8988T (cell line): ENCODE results near the gene KNDC1.
"Not testable (repeated sequence)": the region's sequence is repeated elsewhere in the genome, so short reads cannot be mapped to it uniquely, and the experiment has no call there.

ENCODE experiments used
- DNase-seq: peaks from one replicate; pipeline ENCODE4 v3.0.0; 2011

Gene KNDC1

GRCh38 chr10:133127291-133128125, 32.5 kb upstream of the KNDC1 start:
- DNase-seq = peak; percentile 96

- DNase-seq = no peak
Observed at GRCh38 chr10:133128126-133129070, 31.6 kb upstream of the KNDC1 start.

DNA sequence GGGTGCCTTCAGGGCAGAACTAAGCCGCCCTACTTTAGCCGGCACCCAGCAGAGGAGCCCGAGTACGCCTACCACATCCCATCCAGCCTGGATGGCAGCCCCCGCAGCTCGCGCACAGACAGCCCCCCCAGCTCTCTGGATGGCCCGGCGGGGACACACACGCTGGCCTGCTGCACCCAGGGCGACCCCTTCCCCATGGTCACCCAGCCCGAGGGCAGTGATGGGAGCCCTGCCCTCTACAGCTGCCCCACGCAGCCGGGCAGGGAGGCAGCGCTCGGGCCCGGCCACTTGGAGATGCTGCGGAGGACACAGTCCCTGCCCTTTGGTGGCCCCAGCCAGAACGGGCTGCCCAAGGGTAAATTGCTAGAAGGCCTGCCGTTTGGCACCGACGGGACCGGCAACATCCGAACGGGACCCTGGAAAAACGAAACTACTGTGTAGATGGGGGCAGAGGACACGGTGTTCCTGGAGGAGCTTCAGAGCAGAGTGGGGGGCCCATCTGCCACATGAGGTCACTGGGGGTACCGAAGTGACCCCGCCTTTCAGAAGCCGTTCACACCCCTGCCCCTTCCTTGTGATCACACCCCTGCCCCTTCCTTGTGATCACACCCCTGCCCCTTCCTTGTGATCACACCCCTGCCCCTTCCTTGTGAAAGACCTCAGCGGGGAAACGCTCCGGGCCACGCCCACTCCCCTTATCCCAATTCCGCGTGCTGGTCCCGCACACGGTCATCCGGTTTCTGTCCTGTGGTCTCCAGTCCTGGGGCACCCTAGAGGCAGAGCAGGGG, 30.8 kb upstream of the KNDC1 start:
- no peak for DNase-seq

DNA sequence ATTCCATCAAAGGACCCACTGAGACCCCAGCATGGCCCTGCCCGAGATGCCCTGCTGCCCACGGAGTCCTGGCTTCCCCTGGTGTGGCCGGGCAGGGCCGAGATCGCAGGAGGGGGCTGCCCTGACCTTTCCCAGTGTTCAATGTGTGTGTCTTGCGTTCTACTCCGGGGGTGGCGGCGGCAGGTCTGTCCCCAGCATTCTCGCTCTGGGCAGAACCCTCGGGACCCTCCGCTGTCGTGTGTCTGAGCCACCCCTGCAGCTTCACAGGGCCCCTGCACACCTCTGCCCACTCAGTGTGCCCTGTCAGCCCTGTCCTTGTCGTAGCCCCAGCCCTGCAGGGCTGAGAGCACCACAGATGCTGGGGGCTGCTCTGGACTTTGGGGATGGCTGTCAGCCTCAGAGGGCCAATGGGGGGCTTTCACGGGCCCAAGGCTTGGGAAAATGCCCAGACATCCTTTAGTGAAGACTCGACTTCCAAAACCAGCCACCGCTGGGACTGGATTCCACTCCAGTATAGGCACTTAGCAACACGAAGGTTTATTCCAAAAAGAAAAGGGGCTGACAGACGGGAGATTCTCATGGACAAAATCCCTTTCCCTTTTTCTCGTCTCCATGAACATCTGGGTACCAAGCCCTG, 30.0 kb upstream of the KNDC1 start:
- DNase-seq = no peak

- no peak for DNase-seq
Observed at GRCh38 chr10:133130602-133131001, 29.4 kb upstream of the KNDC1 start.

DNA sequence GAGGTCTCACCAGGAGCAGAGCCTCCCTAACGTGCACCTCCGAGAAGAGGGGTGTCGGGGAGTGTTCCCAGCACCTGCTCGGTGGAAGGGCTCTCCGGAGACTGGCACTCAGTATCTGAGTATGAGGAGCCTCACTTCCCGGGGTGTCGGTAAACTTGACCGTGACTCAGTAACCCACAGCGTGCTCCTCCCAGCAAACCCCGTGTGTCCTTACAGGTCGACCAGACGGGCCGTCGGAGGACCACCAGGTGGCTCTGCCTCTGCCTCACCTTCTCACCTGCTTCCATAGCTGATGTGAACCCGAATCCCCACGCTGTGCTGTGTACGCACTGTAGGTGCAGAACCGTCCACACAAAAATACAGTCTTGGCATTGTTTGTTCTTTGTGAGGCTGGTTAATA, 29.0 kb upstream of the KNDC1 start:
- no peak for DNase-seq

DNA sequence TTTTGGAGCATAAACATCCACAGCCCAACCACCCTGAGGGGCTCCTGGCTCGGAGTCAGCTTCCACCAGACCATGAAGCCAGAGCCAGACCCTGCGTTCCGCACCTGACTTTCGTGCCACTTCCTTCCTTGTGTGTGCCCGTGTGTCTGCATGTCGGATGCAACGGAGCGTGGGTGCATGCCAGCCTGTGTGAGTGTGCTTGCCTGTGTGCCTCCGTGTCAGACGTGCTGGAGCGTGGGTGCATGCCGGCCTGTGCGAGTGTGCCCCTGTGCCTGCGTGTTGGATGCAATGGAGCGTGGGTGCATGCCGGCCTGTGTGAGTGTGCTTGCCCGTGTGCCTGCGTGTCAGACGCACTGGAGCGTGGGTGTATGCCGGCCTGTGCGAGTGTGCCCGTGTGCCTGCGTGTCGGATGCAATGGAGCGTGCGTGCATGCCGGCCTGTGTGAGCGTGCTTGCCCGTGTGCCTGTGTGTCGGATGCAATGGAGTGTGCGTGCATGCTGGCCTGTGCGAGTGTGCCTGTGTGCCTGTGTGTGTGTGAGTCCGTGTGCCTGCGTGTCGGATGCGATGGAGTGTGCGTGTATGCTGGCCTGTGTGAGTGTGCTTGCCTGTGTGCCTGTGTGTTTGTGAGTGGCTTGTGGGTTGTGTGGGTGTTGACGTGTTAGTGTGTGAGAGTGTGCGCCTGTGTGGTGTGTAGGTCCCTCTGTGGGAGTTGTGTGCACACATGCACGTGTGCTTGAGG, 28.1 kb upstream of the KNDC1 start:
- no peak for DNase-seq

DNA sequence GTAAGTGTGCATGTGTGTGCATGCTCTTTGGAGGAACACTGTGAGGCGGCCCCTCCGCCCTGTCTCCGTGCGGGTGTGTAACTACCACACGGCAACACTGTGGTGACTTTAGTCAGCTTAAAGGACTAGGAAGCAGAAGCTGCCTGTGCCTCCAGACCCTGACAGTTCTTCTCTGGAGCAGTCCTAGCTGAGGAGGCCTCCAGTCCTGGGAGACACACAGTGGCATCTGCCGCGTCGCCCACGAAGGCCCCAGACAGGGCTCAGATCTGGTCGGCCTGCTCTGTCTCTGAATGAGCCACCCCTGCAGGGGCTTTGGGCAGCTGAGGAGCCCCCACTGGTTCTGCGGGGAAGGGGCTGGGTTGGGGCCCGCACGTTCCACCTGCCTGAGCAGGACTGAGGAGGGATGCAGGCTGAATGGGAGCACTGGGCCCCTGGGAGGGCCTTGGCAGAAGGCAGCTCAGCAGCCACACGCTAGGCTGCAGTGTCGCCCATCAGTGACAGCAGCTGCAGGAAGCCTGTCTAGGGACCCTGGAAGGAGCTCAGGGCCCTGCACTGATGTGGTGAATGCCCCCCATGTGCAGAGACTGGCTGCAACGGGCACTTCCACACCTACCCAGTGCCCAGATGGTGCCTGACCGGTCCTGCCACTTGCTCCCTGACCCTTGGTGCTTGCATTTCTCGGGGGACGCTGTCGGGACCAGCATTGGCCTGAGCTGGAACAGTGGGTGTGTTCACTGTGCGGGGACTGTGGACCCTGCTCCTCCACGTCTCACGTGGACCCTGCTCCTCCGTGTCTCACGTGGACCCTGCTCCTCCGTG, 27.3 kb upstream of the KNDC1 start:
- no peak for DNase-seq

DNA sequence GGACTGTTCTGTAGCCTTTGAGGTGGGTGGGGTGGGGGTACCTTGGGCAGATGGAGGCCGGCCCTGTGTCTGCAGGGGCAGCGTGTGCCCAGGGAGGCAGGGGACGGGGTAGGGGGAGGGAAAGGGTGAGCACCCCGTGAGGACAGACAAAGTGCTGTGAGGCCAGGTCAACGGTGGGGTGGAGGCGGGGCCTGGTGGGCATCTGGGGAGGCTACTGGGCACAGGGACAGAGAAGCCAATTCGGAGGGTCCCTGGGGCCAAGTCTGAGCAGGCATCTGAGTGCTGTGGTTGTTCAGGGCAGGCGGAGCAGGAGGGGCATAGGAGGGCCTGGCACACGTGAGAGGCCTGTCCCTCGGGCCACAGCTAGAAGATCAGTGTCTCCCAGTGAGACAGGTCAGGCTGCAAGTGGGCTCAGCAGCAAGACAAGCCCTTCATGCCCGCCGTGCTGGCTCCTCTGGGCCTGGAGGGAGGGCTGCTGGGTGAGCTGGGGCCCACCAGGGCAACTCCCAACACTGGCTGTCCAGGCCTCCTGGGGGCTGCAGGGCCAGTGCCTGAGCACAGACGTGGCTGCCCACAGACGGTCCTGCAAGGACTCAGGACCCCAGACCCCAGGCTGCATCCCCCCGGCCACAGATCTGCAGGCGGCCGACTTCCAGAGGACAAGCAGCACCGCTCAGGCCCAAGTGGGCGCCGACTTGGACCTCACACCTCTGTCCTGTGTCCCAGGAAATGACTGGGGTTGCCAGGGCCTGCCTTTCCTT, 26.4 kb upstream of the KNDC1 start:
- no peak for DNase-seq

- DNase-seq = no peak
Observed at GRCh38 chr10:133134411-133135115, 25.5 kb upstream of the KNDC1 start.

GRCh38 chr10:133135116-133135465, 24.9 kb upstream of the KNDC1 start:
- DNase-seq = no peak

GRCh38 chr10:133137486-133138145, 22.4 kb upstream of the KNDC1 start:
- not testable (repeated sequence) for DNase-seq

- DNase-seq = peak; percentile 42
Observed at GRCh38 chr10:133139551-133140065, 20.4 kb upstream of the KNDC1 start.

GRCh38 chr10:133140417-133141143, 19.4 kb upstream of the KNDC1 start:
- no peak for DNase-seq

- no peak for DNase-seq
Observed at GRCh38 chr10:133141144-133141957, 18.7 kb upstream of the KNDC1 start.

- DNase-seq = no peak
Observed at GRCh38 chr10:133141958-133142340, 18.1 kb upstream of the KNDC1 start.
